Aorta (tissue), 5 donors: ENCODE measurements around the gene NELL1. TPM values are rescaled to one million over a fixed set of nuclear protein-coding genes. Genes with fewer than 3 reads are reported as not detected.

ENCODE experiments used
- ATAC-seq: fragments of 200-7000 bp; cut with Tn5 transposase; one replicate; pipeline ENCODE4 v1.9.1; 2022; ENCODE audit warnings: moderate library complexity; ENCODE audit not compliant: low FRiP score
- DNase-seq, 2 donors: peaks; one replicate each; pipeline ENCODE4 v3.0.0-alpha.2; 2020
- H3K27ac ChIP-seq, 2 donors: one replicate each; pipeline ENCODE4 v1.5.1; 2013; ENCODE audit warnings: low read length in 2 of 2, mild to moderate bottlenecking in 2 of 2, moderate library complexity in 2 of 2, control low read depth in 1 of 2, inconsistent platforms in 1 of 2, low read depth in 1 of 2
- H3K27me3 ChIP-seq, 2 donors: one replicate each; pipeline ENCODE4 v1.6.1; 2013; ENCODE audit warnings: control low read depth in 1 of 2, low read length in 1 of 2, mild to moderate bottlenecking in 1 of 2, moderate library complexity in 1 of 2; ENCODE audit not compliant: insufficient read depth in 2 of 2, control insufficient read depth in 1 of 2
- H3K36me3 ChIP-seq, 2 donors: one replicate each; pipeline ENCODE4 v1.6.1; 2013; ENCODE audit warnings: control low read depth in 1 of 2, low read length in 1 of 2, mild to moderate bottlenecking in 1 of 2; ENCODE audit not compliant: insufficient read depth in 2 of 2, control insufficient read depth in 1 of 2
- H3K4me1 ChIP-seq, 2 donors: one replicate each; pipeline ENCODE4 v1.6.1; 2013; ENCODE audit warnings: low read length in 2 of 2, control low read depth in 1 of 2, mild to moderate bottlenecking in 1 of 2, moderate library complexity in 1 of 2; ENCODE audit not compliant: insufficient read depth in 2 of 2, control insufficient read depth in 1 of 2
- H3K4me3 ChIP-seq, 2 donors: one replicate each; pipeline ENCODE4 v1.5.1; 2013; ENCODE audit warnings: low read length in 2 of 2, control low read depth in 1 of 2, mild to moderate bottlenecking in 1 of 2
- H3K9me3 ChIP-seq: one replicate; pipeline ENCODE4 v1.6.1; 2013; ENCODE audit warnings: mild to moderate bottlenecking, low read length; ENCODE audit not compliant: control insufficient read depth
- WGBS, 2 donors: extraction: QIAGEN DNeasy Blood & Tissue Kit; methylation state at CpG; one replicate each; pipeline ENCODE4 v1.1.7; 2013; 5-methylcytosine and 5-hydroxymethylcytosine counted together
- intact Hi-C, 2 donors: fragments of 100-400 bp; cut with DNase I; formaldehyde crosslinking; loops; one replicate each; pipeline versions ENCODE4 v1.14.2 to v1.15.0; 2022
- long read RNA-seq, 2 donors: library from polyadenylated mRNA; unstranded; transcript quantifications; one replicate each; pipeline ENCODE4 v2.0.0, GENCODE V29; 2020 to 2021
- polyA plus RNA-seq, 2 donors: library from polyadenylated mRNA; stranded (reverse); fragments of 200-250 nt; gene quantifications; one replicate each; pipeline ENCODE4 v1.2.3, GENCODE V29; 2013
- total RNA-seq, 2 donors: library from RNA; stranded (reverse); fragmentation: NEBNext Ultra II Directional; extraction: Animal tissue kit (Norgen Biotek cat#: 25700); gene quantifications; one replicate each; pipeline ENCODE4 v1.2.1, GENCODE V29; 2021
- donor health status: healthy with polysubstance abuse.
- donor health status: Bipolar disorder and iron deficiency.
- donor health status: DM: no; HTN: no; CAD: no.
- donor health status: DM: no; HTN: no; CAD: no.
- donor health status: DM: yes; HTN: yes; CAD: no.

The NELL1 gene
- total RNA-seq (under 1 TPM in 1 of 2 donors, not detected in 1; 0.88 TPM), polyA plus RNA-seq (not detected)
- long read RNA-seq, donor 1, partial matches to known transcripts = 0 of 2 reads
- long read RNA-seq, donor 1, other reads (novel, unspliced or antisense) = 1 of 2 reads
- long read RNA-seq, donor 2 = 0 reads

GRCh38 chr11:20668844-20669819 lies at the start of gene NELL1:
TSS of gene NELL1 (plus strand) at chr11:20669586.
- 0 to 1% methylated on average over 70 to 93 of the region's 93 CpGs for WGBS, 2 donors

GRCh38 chr11:20620988-20621387 lies 48.4 kb upstream of the NELL1 start:
- no peaks in the 10 kb centered on the region for H3K36me3 ChIP-seq
- WGBS, 2 donors = 61 to 65% methylated on average over 2 of the region's 2 CpGs
- no peak for ATAC-seq
- H3K4me3 ChIP-seq = no peak overlapping the region
- no peaks in the 10 kb centered on the region for H3K9me3 ChIP-seq
- no peak overlapping the region for H3K27ac ChIP-seq
- DNase-seq = no peak
- H3K4me1 ChIP-seq = no peaks in the 10 kb centered on the region
- no peaks in the 10 kb centered on the region for H3K27me3 ChIP-seq
- intact Hi-C loops = no loop called here

More at GRCh38 chr11:20668844-20669819, at the start of gene NELL1:
- H3K9me3 ChIP-seq = no peaks in the 10 kb centered on the region
- peak within 1 kb of the TSS in 1 of 2 donors; percentile 14 for H3K4me3 ChIP-seq
- H3K27me3 ChIP-seq = peaks cover 0 to 3% of the 10 kb centered on the region in 2 donors
- H3K36me3 ChIP-seq = no peaks in the 10 kb centered on the region
- ATAC-seq (peak; percentile 40), DNase-seq (no peak)
- no peak within 1 kb of the TSS for H3K27ac ChIP-seq
- intact Hi-C loops = no loop called here
- H3K4me1 ChIP-seq = no peaks in the 10 kb centered on the region

DNA sequence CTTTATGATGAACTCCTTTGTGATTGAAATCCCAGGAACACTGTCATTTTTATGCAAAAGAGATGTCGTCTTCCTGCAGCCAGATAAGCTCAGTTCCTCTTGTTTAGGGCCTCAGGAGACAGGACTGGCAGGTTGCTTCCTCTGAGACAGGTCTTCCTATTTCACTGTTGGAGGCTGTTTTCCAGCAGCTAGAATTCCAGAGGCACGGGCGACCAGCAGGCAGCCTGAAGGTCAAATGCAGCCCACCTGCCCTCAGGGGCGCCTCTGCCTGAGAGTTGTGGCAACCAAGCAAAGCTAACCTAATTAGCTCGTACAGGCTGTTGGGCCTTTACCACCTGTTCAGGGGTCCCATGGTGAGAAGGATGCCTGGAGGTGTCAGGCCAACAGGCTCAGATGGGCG lies 47.7 kb upstream of the NELL1 start:
- WGBS, 2 donors = 16 to 22% methylated on average over 6 of the region's 6 CpGs
- Histone ChIP-seq H3K27ac (no peak overlapping the region), H3K4me3 (no peak overlapping the region), H3K4me1 (no peaks in the 10 kb centered on the region), H3K36me3 (no peaks in the 10 kb centered on the region), H3K27me3 (no peaks in the 10 kb centered on the region), H3K9me3 (no peaks in the 10 kb centered on the region)
- DNase-seq = no peak
- intact Hi-C loops = no loop called here
- no peak for ATAC-seq

DNA sequence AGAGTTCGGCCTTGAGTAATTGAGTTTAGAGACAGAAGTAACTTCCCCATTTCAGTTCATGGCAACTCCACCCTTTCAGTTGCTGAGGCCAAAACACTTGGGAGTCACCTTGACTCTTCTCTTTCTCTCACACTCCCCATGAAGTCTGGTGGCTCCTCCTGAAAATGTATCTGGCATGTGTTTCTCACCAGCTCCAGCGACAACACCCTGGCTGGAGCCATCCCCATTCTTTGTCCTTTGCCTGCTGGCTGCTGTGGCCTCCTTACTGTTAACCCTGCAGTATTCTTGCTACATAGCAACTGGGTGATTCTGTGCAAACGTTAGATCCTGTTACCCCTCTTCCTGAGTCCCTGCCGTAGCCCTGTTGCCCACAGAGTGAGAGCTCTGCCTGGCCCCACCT lies 46.1 kb upstream of the NELL1 start:
- DNase-seq (no peak), ATAC-seq (no peak)
- Histone ChIP-seq H3K27ac (no peak overlapping the region), H3K27me3 (peaks cover 0 to 1% of the 10 kb centered on the region in 2 donors), H3K36me3 (no peaks in the 10 kb centered on the region), H3K4me1 (no peaks in the 10 kb centered on the region), H3K9me3 (no peaks in the 10 kb centered on the region), H3K4me3 (no peak overlapping the region)
- intact Hi-C loops = no loop called here
- WGBS, 2 donors = 41% methylated on average over 4 of the region's 4 CpGs

DNA sequence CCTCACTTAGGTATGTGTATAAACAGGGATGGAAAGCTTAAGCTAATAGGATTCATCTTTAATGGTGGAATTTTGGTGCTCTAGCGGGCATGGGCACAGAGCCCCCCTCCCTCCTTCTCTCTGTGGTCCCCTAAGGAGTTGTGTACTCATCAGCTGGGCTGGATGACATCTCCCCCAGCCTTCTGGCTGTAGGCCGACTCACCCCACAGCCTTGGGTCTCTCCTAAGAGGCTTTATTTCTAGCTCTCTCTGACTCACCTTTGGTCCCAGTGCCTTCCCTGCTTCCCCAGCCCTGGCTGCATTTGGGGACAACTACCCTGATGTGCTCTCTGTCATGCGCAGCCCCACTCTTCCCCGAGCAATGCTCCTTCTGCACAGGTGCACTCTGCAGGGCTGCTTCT lies 43.1 kb upstream of the NELL1 start:
- DNase-seq = no peak
- Histone ChIP-seq H3K27me3 (peaks cover 0 to 1% of the 10 kb centered on the region in 2 donors), H3K36me3 (no peaks in the 10 kb centered on the region), H3K27ac (no peak overlapping the region), H3K9me3 (peaks cover 3% of the 10 kb centered on the region), H3K4me1 (no peaks in the 10 kb centered on the region), H3K4me3 (no peak overlapping the region)
- intact Hi-C loops = no loop called here
- WGBS, 2 donors = 62 to 77% methylated on average over 4 of the region's 4 CpGs
- no peak for ATAC-seq

- WGBS, 2 donors = 9 to 24% methylated on average over 3 of the region's 3 CpGs
- H3K9me3 ChIP-seq = peaks cover 3% of the 10 kb centered on the region
- no peak overlapping the region for H3K4me3 ChIP-seq
- peaks cover 0 to 1% of the 10 kb centered on the region in 2 donors for H3K27me3 ChIP-seq
- DNase-seq = no peak
- intact Hi-C loops = no loop called here
- ATAC-seq = no peak
- H3K36me3 ChIP-seq = no peaks in the 10 kb centered on the region
- no peaks in the 10 kb centered on the region for H3K4me1 ChIP-seq
- no peak overlapping the region for H3K27ac ChIP-seq
Measured at GRCh38 chr11:20627026-20627425, 42.4 kb upstream of the NELL1 start.

- 27 to 71% methylated on average over 3 of the region's 3 CpGs for WGBS, 2 donors
- Histone ChIP-seq H3K4me3 (no peak overlapping the region), H3K9me3 (peaks cover 3% of the 10 kb centered on the region), H3K27me3 (peaks cover 0 to 1% of the 10 kb centered on the region in 2 donors), H3K36me3 (no peaks in the 10 kb centered on the region), H3K27ac (no peak overlapping the region), H3K4me1 (no peaks in the 10 kb centered on the region)
- intact Hi-C loops = no loop called here
- no peak for DNase-seq
- no peak for ATAC-seq
Measured at GRCh38 chr11:20627701-20628100, 41.7 kb upstream of the NELL1 start.

DNA sequence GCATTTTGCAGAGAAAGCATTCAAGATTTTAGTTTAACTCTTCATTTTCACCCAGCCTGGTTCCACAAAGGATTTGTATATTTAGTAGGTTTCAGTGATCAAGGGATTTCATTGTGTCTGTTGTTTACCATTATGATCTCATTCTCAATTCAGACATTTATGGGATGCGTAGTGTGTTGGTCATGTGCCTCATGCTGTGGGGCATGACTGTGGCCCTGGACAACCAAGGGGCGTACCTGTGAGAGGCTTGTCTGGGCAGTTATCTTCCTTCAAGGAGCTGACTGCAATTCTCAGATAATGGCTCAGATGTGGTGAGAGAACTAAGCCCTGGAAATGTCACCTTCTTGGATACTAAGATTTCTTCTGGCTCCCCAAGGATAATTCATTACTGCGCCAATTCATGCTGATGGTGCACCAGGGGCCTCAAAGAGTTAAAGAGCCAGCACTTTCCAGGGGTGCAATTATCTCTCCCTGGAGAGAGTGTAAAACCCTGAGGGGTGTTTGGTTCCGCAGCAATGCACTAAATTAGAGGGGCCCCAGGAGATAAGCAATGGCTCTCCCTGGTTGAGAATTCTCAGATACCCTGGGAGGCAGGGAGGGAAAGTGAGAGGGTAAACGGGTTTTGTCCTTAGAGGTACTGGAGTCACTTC lies 37.7 kb upstream of the NELL1 start:
- DNase-seq (no peak), ATAC-seq (no peak)
- no peak overlapping the region for H3K4me3 ChIP-seq
- no peaks in the 10 kb centered on the region for H3K4me1 ChIP-seq
- no peaks in the 10 kb centered on the region for H3K36me3 ChIP-seq
- H3K27me3 ChIP-seq = peaks cover 0 to 3% of the 10 kb centered on the region in 2 donors
- H3K27ac ChIP-seq = no peak overlapping the region
- intact Hi-C loops = no loop called here
- WGBS, 2 donors = 52 to 55% methylated on average over 5 of the region's 5 CpGs
- peaks cover 6% of the 10 kb centered on the region for H3K9me3 ChIP-seq
